NT2/D1 (cell line): ENCODE measurements around the gene CRYBG2.

Experiments used
- YY1 ChIP-seq: IDR thresholded peaks from 2 replicates; pipeline ENCODE4 v1.6.1; 2011; ENCODE audit not compliant: insufficient read length, insufficient read depth
- ZNF274 ChIP-seq: IDR thresholded peaks from 2 replicates; pipeline ENCODE4 v1.6.1; 2011; ENCODE audit warnings: mild to moderate bottlenecking, low read depth, low read length

- TF ChIP-seq ZNF274 = no peak
- no peak for TF ChIP-seq YY1
Measured at GRCh38 chr1:26378879-26379251, 24.9 kb upstream of the CRYBG2 start.
